ENCODE measurements around the gene NAPB. TPM values are rescaled to one million over a fixed set of nuclear protein-coding genes. Genes with fewer than 3 reads are reported as not detected.
A peak's percentile ranks its signal among the peaks of the same experiment; 100 is the strongest.

The NAPB gene
- total and polyA plus RNA-seq, 7 experiments from 2014 or later = 5.5 to 20.4 (median 12.5) TPM

DNA sequence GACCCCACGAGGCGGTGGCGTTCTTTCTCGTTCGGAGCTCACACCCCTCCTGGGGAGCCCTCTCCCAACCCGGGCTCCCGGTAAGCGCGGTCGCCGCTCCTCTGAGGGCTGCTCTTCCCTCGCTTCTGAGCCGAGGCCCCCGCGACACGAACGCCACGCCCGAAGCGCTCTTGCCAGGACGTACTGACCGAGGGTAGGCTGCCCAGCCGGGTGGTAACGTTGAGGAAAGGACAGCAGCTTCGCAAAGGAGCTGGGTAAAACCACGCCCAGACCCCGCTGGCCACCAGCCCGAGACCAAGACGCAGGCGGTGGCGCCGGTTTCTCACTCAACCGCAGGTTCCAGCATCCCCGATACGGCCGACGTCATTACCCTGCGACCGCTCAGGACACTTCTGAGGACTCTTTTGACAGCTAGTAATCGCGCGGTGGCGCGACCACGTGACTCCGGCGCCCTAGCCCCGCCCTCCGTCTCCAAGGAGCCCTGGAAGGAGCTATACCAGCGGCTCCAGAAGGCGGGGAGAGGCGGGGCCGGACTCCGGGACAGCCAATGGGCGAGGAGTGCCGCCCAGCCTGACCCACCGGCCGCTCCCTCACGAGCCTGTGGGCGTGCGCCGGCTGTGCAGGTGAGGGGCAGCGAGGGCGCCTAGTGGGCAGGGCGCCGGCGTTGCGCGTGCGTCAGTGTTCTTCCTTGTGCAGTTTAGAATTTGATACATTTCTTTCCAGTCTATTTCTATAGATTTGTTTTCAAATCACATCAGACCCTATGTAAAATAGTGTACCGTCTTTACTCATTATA, 63.3 kb downstream of the NAPB start:
- H3K36me3 Mint-ChIP-seq = peaks cover 0 to 10% (median 0%) of the 10 kb centered on the region in 5 donors
- peak overlapping the region; percentile 94 to 98 (median 97) for H3K27ac Mint-ChIP-seq
- H3K27ac ChIP-seq (ENCODE audit: low read depth, low read length) = peak overlapping the region; percentile 92
- intact Hi-C loops (cut with micrococcal nuclease) = loop anchor here (1.0 to 10.0 kb wide), 6 partner anchors 8 to 1839 kb away; partner anchors contain the start of genes NXT1 (in 2 of the 2), ACSS1 (in 1 of the 2) and NAPB (in 1 of the 2)
- H3K27me3 ChIP-seq (ENCODE audit: control insufficient read depth in 2 of 2, insufficient read depth in 2 of 2, low read length in 2 of 2) = no peaks in the 10 kb centered on the region
- ATAC-seq (peak; percentile 81), DNase-seq (peak; percentile 97 to 99 (median 98))
- H3K27me3 Mint-ChIP-seq = peaks cover 0 to 4% (median 0%) of the 10 kb centered on the region in 5 donors
- peak overlapping the region; percentile 85 for H3K4me3 ChIP-seq (ENCODE audit: low read length)
- peaks cover 0 to 10% (median 0%) of the 10 kb centered on the region in 3 experiments for H3K36me3 ChIP-seq (ENCODE audit: control insufficient read depth in 2 of 3, insufficient read depth in 3 of 3, low read length in 3 of 3)
- peaks cover 14 to 22% of the 10 kb centered on the region in 2 donors for H3K4me1 ChIP-seq (ENCODE audit: control insufficient read depth in 2 of 2, insufficient read depth in 2 of 2, low read length in 2 of 2)
- peaks cover 17 to 38% (median 34%) of the 10 kb centered on the region in 7 donors for H3K4me1 Mint-ChIP-seq
- POLR2A ChIA-PET = interaction anchor here (0.6 to 5.0 kb wide), 8 partner anchors 8 to 1700 kb away, joined by 3 to 88 read pairs (median 4); partner anchors contain the start of genes ACSS1, NAPB and NXT1
- H3K9me3 ChIP-seq (ENCODE audit: control insufficient read depth in 2 of 3, low read length in 3 of 3) = no peaks in the 10 kb centered on the region
- peaks cover 0 to 7% (median 0%) of the 10 kb centered on the region in 11 donors for H3K9me3 Mint-ChIP-seq
- H3K4me3 Mint-ChIP-seq = peak overlapping the region; percentile 91 to 95 (median 93)
- CTCF ChIA-PET = interaction anchor here (1.5 to 2.3 kb wide), 3 partner anchors 8 to 64 kb away, joined by 4 to 12 read pairs (median 6); partner anchors contain the start of genes NAPB and NXT1

DNA sequence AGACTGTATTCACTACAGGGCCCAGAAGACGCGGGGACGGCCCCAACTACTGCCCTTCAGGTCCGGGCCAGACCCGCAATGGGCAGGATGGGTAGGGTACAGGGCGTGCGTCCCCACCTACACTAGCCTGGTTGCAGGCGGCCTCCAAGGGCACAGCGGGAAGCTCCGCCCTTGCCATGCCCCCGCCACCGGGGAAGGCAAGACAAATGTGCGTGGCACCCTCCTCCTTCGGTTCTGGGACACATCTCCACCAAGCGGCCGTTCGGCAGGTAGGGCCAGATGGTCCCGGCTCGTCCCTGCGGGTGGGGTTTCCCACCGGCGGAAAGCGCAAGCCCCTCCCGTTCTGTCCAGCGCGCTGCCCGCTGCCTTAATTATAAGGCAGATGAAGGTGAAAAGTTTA, 65.1 kb downstream of the NAPB start:
- peaks cover 0 to 10% (median 0%) of the 10 kb centered on the region in 3 experiments for H3K36me3 ChIP-seq (ENCODE audit: control insufficient read depth in 2 of 3, insufficient read depth in 3 of 3, low read length in 3 of 3)
- no peak overlapping the region for H3K27ac ChIP-seq (ENCODE audit: low read depth, low read length)
- Mint-ChIP-seq H3K4me3 (peak overlapping the region in 3 of 10 donors; percentile 2 to 94 (median 35)), H3K27me3 (peaks cover 0 to 2% (median 0%) of the 10 kb centered on the region in 5 donors), H3K27ac (peak overlapping the region in 3 of 9 donors; percentile 51 to 98 (median 75)), H3K36me3 (peaks cover 0 to 10% (median 0%) of the 10 kb centered on the region in 5 donors), H3K9me3 (peaks cover 0 to 4% (median 0%) of the 10 kb centered on the region in 11 donors), H3K4me1 (peaks cover 24 to 47% (median 40%) of the 10 kb centered on the region in 7 donors)
- DNase-seq (no peak), ATAC-seq (no peak)
- H3K27me3 ChIP-seq (ENCODE audit: control insufficient read depth in 2 of 2, insufficient read depth in 2 of 2, low read length in 2 of 2) = no peaks in the 10 kb centered on the region
- CTCF ChIA-PET = no interaction called here
- no peaks in the 10 kb centered on the region for H3K9me3 ChIP-seq (ENCODE audit: control insufficient read depth in 2 of 3, low read length in 3 of 3)
- no peak overlapping the region for H3K4me3 ChIP-seq (ENCODE audit: low read length)
- intact Hi-C loops (cut with micrococcal nuclease) = loop anchor here (10.0 kb wide), 1 partner anchor 669 kb away; no protein-coding TSS in a partner anchor
- POLR2A ChIA-PET = interaction anchor here (1.3 kb wide), 1 partner anchor 66 kb away, joined by 4 read pairs; the partner anchor contains the start of gene NAPB
- peaks cover 25 to 28% of the 10 kb centered on the region in 2 donors for H3K4me1 ChIP-seq (ENCODE audit: control insufficient read depth in 2 of 2, insufficient read depth in 2 of 2, low read length in 2 of 2)

DNA sequence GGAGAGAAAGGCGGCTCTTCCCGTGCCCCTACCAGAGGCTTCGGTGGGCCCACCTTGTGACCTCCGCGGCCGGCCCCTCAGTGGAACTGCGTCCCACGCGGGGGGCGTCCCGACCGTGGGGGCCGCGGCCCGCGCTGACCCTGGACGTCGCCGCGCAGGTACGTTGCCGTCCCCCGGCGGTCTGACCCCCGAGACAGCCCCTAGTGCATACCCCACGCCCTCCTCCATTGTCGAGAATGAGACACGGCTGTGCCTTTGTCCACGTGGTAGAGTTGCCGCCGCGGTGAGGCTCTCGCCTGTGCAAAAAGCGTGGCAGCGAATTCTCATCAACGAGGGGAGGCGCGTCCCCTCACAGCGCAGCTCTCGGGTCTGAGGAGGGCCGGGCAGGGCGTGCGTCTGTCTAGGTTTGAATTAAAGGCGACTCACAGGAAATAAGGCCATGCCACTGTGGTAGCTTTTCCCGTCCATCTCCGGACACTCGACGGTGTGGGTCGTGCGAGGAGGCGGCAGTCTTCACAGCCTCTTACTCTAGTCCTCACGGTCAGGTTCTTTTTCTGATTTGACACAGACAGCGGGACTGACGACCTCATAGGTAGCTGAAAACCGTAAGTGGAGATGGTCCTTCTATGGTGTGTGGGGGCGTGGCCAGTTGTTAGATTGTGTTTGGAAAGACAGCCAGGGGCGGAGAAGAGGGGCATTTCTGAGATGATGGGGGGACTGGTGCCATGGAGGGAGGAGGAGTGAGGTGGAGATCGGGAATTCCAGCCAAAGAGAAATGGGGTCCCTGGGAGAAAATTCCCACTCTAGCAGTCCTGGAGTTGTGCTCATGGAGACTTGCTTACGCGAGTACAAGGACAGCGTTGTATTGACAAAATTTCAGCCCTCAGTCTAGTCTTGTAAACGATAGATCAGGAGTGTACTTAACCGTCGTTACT, 70.1 kb downstream of the NAPB start:
- Histone ChIP-seq H3K27me3 (ENCODE audit: control insufficient read depth in 2 of 2, insufficient read depth in 2 of 2, low read length in 2 of 2) (no peaks in the 10 kb centered on the region), H3K9me3 (ENCODE audit: control insufficient read depth in 2 of 3, low read length in 3 of 3) (no peaks in the 10 kb centered on the region), H3K4me3 (ENCODE audit: low read length) (peak overlapping the region; percentile 99), H3K4me1 (ENCODE audit: control insufficient read depth in 2 of 2, insufficient read depth in 2 of 2, low read length in 2 of 2) (peaks cover 19 to 20% of the 10 kb centered on the region in 2 donors), H3K27ac (ENCODE audit: low read depth, low read length) (peak overlapping the region; percentile 99), H3K36me3 (ENCODE audit: control insufficient read depth in 2 of 3, insufficient read depth in 3 of 3, low read length in 3 of 3) (peaks cover 0 to 20% (median 0%) of the 10 kb centered on the region in 3 experiments)
- peak overlapping the region; percentile 84 to 100 (median 98) for H3K4me3 Mint-ChIP-seq
- POLR2A ChIA-PET = interaction anchor here (0.6 to 3.0 kb wide), 6 partner anchors 8 to 1706 kb away, joined by 3 to 88 read pairs (median 9); partner anchors contain the start of genes GZF1 and NAPB
- intact Hi-C loops (cut with micrococcal nuclease) = loop anchor here (1.0 to 10.0 kb wide), 9 partner anchors 7 to 1844 kb away; partner anchors contain the start of genes NAPB (in 2 of the 2), APMAP (in 1 of the 2), ENTPD6 (in 1 of the 2) and GZF1 (in 1 of the 2)
- CTCF ChIA-PET = interaction anchor here (1.3 to 3.0 kb wide), 3 partner anchors 7 to 70 kb away, joined by 4 to 22 read pairs (median 12); partner anchors contain the start of gene NAPB
- peaks cover 0 to 10% (median 0%) of the 10 kb centered on the region in 5 donors for H3K36me3 Mint-ChIP-seq
- H3K27me3 Mint-ChIP-seq = peaks cover 0 to 2% (median 0%) of the 10 kb centered on the region in 5 donors
- peak overlapping the region; percentile 62 to 100 (median 98) for H3K27ac Mint-ChIP-seq
- H3K4me1 Mint-ChIP-seq = peaks cover 12 to 38% (median 29%) of the 10 kb centered on the region in 7 donors
- DNase-seq (peak; percentile 26 to 76 (median 52)), ATAC-seq (peak; percentile 36)
- H3K9me3 Mint-ChIP-seq = no peaks in the 10 kb centered on the region

DNA sequence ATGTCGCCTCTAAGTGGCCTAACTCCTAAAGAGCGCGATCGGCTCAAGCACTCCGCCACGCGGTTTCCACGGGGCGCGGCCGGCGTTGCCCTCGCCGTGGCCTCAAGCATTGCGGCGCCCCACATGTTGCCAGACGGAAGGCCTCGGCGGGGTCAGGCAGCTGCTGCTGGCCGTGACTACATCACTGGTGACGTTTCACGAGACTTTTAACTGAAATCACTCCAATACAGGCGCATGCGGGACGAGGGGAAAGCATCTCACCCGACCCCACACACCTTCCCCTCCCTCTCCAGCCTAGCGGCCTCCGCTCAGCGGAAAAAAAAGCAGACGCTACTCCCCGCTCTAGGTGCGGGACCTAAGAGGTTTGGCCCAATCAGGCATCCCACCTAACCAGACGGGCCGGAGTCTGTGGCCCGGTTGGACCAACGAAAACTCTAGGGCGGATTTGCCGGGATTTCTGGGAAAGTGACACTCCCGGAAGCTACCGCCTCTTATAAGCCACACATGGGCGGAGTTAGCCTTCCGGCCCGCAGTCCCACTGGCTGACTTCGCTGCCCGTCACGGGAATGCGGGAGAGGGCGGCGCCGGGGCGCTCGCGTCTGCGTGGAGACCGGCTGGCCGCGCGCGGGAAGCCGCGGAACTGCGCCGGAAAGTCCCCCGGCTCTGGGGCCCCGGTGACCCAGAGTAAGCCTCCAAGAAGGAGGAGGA, 70.9 kb downstream of the NAPB start, which contains the start of gene NXT1:
Gene NXT1 (plus strand): TSS at position 596 of the 708 bp plus-strand sequence. CDS start 3,251 bp downstream, outside the sequence.
- H3K4me3 Mint-ChIP-seq = peak within 1 kb of the TSS; percentile 84 to 100 (median 98)
- peak within 1 kb of the TSS; percentile 99 for H3K4me3 ChIP-seq (ENCODE audit: low read length)
- DNase-seq (peak; percentile 92 to 98 (median 95)), ATAC-seq (peak; percentile 91)
- intact Hi-C loops (cut with micrococcal nuclease) = loop anchor here (1.0 to 10.0 kb wide), 9 partner anchors 8 to 1844 kb away; partner anchors contain the start of genes NAPB (in 2 of the 2), APMAP (in 1 of the 2), ENTPD6 (in 1 of the 2) and GZF1 (in 1 of the 2)
- H3K9me3 Mint-ChIP-seq = no peaks in the 10 kb centered on the region
- H3K9me3 ChIP-seq (ENCODE audit: control insufficient read depth in 2 of 3, low read length in 3 of 3) = no peaks in the 10 kb centered on the region
- H3K27ac ChIP-seq (ENCODE audit: low read depth, low read length) = peak within 1 kb of the TSS; percentile 99
- H3K27me3 Mint-ChIP-seq = peaks cover 0 to 2% (median 0%) of the 10 kb centered on the region in 5 donors
- peaks cover 12 to 36% (median 26%) of the 10 kb centered on the region in 7 donors for H3K4me1 Mint-ChIP-seq
- peak within 1 kb of the TSS; percentile 98 to 100 (median 100) for H3K27ac Mint-ChIP-seq
- CTCF ChIA-PET = interaction anchor here (1.0 to 3.0 kb wide), 6 partner anchors 8 to 257 kb away, joined by 3 to 22 read pairs (median 6); partner anchors contain the start of genes GZF1 and NAPB
- POLR2A ChIA-PET = interaction anchor here (0.5 to 3.0 kb wide), 11 partner anchors 9 to 1707 kb away, joined by 3 to 88 read pairs (median 3); partner anchors contain the start of genes GZF1 and NAPB
- peaks cover 0 to 10% (median 0%) of the 10 kb centered on the region in 5 donors for H3K36me3 Mint-ChIP-seq
- H3K36me3 ChIP-seq (ENCODE audit: control insufficient read depth in 2 of 3, insufficient read depth in 3 of 3, low read length in 3 of 3) = peaks cover 0 to 20% (median 0%) of the 10 kb centered on the region in 3 experiments
- peaks cover 19 to 20% of the 10 kb centered on the region in 2 donors for H3K4me1 ChIP-seq (ENCODE audit: control insufficient read depth in 2 of 2, insufficient read depth in 2 of 2, low read length in 2 of 2)
- H3K27me3 ChIP-seq (ENCODE audit: control insufficient read depth in 2 of 2, insufficient read depth in 2 of 2, low read length in 2 of 2) = no peaks in the 10 kb centered on the region
